H1 (cell line): Measurements from ENCODE around the gene UBE2G2. TPM values are rescaled to one million over a fixed set of nuclear protein-coding genes. Genes with fewer than 3 reads are reported as not detected.

Experiments
- CTCF ChIA-PET: fragments of 300-600 bp; sonication (Branson Sonifier 250); formaldehyde crosslinking; loops from one replicate; lab custom pipeline; 2021; ENCODE audit not compliant: partially characterized antibody; lab: Charles Lee
- POLR2A ChIA-PET: fragments of 300-600 bp; sonication (Branson Sonifier 250); formaldehyde crosslinking; loops from one replicate; lab custom pipeline; 2021; ENCODE audit warnings: inconsistent platforms; ENCODE audit not compliant: partially characterized antibody; lab: Charles Lee
- DNase-seq, 2 experiments: peaks; one replicate each; pipeline versions ENCODE4 v3.0.0 to v3.0.0-alpha.2; 2010 to 2022; ENCODE audit warnings: low spot score in 2 of 2, low read depth in 1 of 2, mixed read lengths in 1 of 2
- FAIRE-seq: peaks from 2 replicates; lab custom pipeline; 2011; peaks lifted over from hg19 to GRCh38; lab: Jason Lieb, UNC
- H2AFZ ChIP-seq: 2 replicates; pipeline ENCODE4 v1.8.1; 2012; ENCODE audit warnings: low read length, inconsistent platforms
- H2AK5ac ChIP-seq: 2 replicates; pipeline ENCODE4 v1.6.1; 2013; ENCODE audit warnings: low read depth, low read length
- H2BK120ac ChIP-seq: replicated peaks from 2 replicates; pipeline ENCODE3; 2013; ENCODE audit warnings: low read depth, low read length, inconsistent platforms
- H2BK12ac ChIP-seq: 2 replicates; pipeline ENCODE4 v1.6.1; 2013; ENCODE audit warnings: low read depth, low read length
- H2BK15ac ChIP-seq: 2 replicates; pipeline ENCODE4 v1.6.1; 2013; ENCODE audit warnings: low read length
- H2BK20ac ChIP-seq: 2 replicates; pipeline ENCODE4 v1.6.1; 2013; ENCODE audit warnings: low read length
- H2BK5ac ChIP-seq: 2 replicates; pipeline ENCODE4 v1.6.1; 2013; ENCODE audit warnings: low read depth, low read length
- H3K14ac ChIP-seq: 2 replicates; pipeline ENCODE4 v1.6.1; 2013; ENCODE audit warnings: inconsistent platforms; ENCODE audit not compliant: insufficient read length
- H3K18ac ChIP-seq: 2 replicates; pipeline ENCODE4 v1.6.1; 2013; ENCODE audit warnings: low read length; ENCODE audit errors: extremely low read depth
- H3K23ac ChIP-seq: 2 replicates; pipeline ENCODE4 v1.6.1; 2013; ENCODE audit warnings: inconsistent platforms; ENCODE audit not compliant: insufficient read length
- H3K23me2 ChIP-seq: 2 replicates; pipeline ENCODE4 v1.6.1; 2013; ENCODE audit warnings: low read depth, low read length
- H3K27ac ChIP-seq: 2 replicates; pipeline ENCODE4 v1.6.1; 2011; ENCODE audit warnings: low read depth, low read length, inconsistent platforms
- H3K27me3 ChIP-seq, 4 experiments: replicated peaks in 1 of 4; 1 replicate in 1 of 4; 2 replicates in 3 of 4; pipeline versions ENCODE4 v1.6.1 to v1.8.1; 2011 to 2013; ENCODE audit warnings: low read length in 3 of 4, mild to moderate bottlenecking in 3 of 4, inconsistent platforms in 2 of 4, mixed read lengths in 2 of 4, moderate library complexity in 1 of 4; ENCODE audit not compliant: control insufficient read depth in 3 of 4, insufficient read depth in 3 of 4; ENCODE audit errors: extremely low read depth in 1 of 4
- H3K36me3 ChIP-seq, 4 experiments: 2 replicates each; pipeline versions ENCODE4 v1.6.1 to v1.8.1; 2011 to 2013; ENCODE audit warnings: mild to moderate bottlenecking in 4 of 4, low read length in 3 of 4, moderate library complexity in 2 of 4, control low read depth in 1 of 4, inconsistent platforms in 1 of 4; ENCODE audit not compliant: insufficient read depth in 4 of 4, control insufficient read depth in 2 of 4
- H3K4ac ChIP-seq: replicated peaks from 2 replicates; pipeline ENCODE3; 2013; ENCODE audit warnings: low read length, low read depth, mixed read lengths, inconsistent platforms; ENCODE audit not compliant: insufficient read length
- H3K4me1 ChIP-seq, 4 experiments: replicated peaks in 1 of 4; 1 replicate in 1 of 4; 2 replicates in 3 of 4; pipeline versions ENCODE4 v1.6.1 to v1.8.1; 2011 to 2013; ENCODE audit warnings: low read length in 3 of 4, inconsistent platforms in 2 of 4, mixed read lengths in 1 of 4; ENCODE audit not compliant: insufficient read depth in 4 of 4, control insufficient read depth in 3 of 4
- H3K4me2 ChIP-seq, 2 experiments: 2 replicates each; pipeline versions ENCODE4 v1.6.1 to v1.8.1; 2011 to 2013; ENCODE audit warnings: low read depth in 2 of 2, low read length in 2 of 2, control low read depth in 1 of 2, inconsistent platforms in 1 of 2, mild to moderate bottlenecking in 1 of 2; ENCODE audit not compliant: insufficient read depth in 1 of 2
- H3K4me3 ChIP-seq, 4 experiments: fragments of 200-600, 300-600 bp in 1 of 4; sonication (generic), shearing (Covaris generic), sonication (Bioruptor Twin) in 1 of 4; 2 replicates each; pipeline versions ENCODE4 v1.5.1 to v1.8.1; 2011 to 2016; ENCODE audit warnings: low read length in 4 of 4, low read depth in 3 of 4, control low read depth in 2 of 4, inconsistent platforms in 2 of 4, mild to moderate bottlenecking in 2 of 4, mixed read lengths in 1 of 4, moderate library complexity in 1 of 4; ENCODE audit not compliant: insufficient read depth in 2 of 4; ENCODE audit errors: extremely low read depth in 1 of 4
- H3K56ac ChIP-seq: replicated peaks from 2 replicates; pipeline ENCODE3; 2013; ENCODE audit warnings: low read depth, mild to moderate bottlenecking, mixed read lengths, low read length, inconsistent platforms; ENCODE audit not compliant: insufficient read length
- H3K79me1 ChIP-seq: 2 replicates; pipeline ENCODE4 v1.6.1; 2013; ENCODE audit warnings: low read depth, low read length, control low read depth
- H3K79me2 ChIP-seq, 2 experiments: 2 replicates each; pipeline versions ENCODE4 v1.6.1 to v1.8.1; 2012 to 2013; ENCODE audit warnings: low read length in 2 of 2, mild to moderate bottlenecking in 2 of 2, inconsistent platforms in 1 of 2; ENCODE audit not compliant: insufficient read depth in 2 of 2, control insufficient read depth in 1 of 2
- H3K9ac ChIP-seq, 4 experiments: replicated peaks in 1 of 4; 1 replicate in 1 of 4; 2 replicates in 3 of 4; pipeline versions ENCODE4 v1.6.1 to v1.8.1; 2011 to 2013; ENCODE audit warnings: low read depth in 3 of 4, low read length in 3 of 4, control low read depth in 2 of 4, mild to moderate bottlenecking in 2 of 4, moderate library complexity in 2 of 4, inconsistent platforms in 1 of 4; ENCODE audit errors: extremely low read depth in 1 of 4
- H3K9me3 ChIP-seq, 2 experiments: 2 replicates each; pipeline versions ENCODE4 v1.6.1 to v1.8.1; 2012 to 2013; ENCODE audit warnings: mild to moderate bottlenecking in 2 of 2, moderate library complexity in 2 of 2, control low read depth in 1 of 2, inconsistent platforms in 1 of 2, low read depth in 1 of 2, low read length in 1 of 2, mixed read lengths in 1 of 2; ENCODE audit not compliant: insufficient read depth in 2 of 2
- H4K20me1 ChIP-seq, 2 experiments: replicated peaks in 1 of 2; 2 replicates each; pipeline versions ENCODE3 to v1.8.1; 2011 to 2013; ENCODE audit warnings: inconsistent platforms in 2 of 2, low read length in 2 of 2, mild to moderate bottlenecking in 1 of 2; ENCODE audit not compliant: insufficient read depth in 2 of 2, control insufficient read depth in 1 of 2
- H4K5ac ChIP-seq: 2 replicates; pipeline ENCODE4 v1.6.1; 2013; ENCODE audit warnings: low read length, low read depth, mixed read lengths, inconsistent platforms; ENCODE audit not compliant: insufficient read length
- H4K8ac ChIP-seq: 2 replicates; pipeline ENCODE4 v1.8.0; 2013; ENCODE audit warnings: mild to moderate bottlenecking, moderate library complexity, low read length, inconsistent platforms; ENCODE audit not compliant: insufficient read depth; ENCODE audit errors: extremely low read depth
- H4K91ac ChIP-seq: replicated peaks from 2 replicates; pipeline ENCODE3; 2013; ENCODE audit warnings: low read length, mixed read lengths, inconsistent platforms; ENCODE audit not compliant: insufficient read length
- CEBPB ChIP-seq: IDR thresholded peaks from 2 replicates; pipeline ENCODE4 v1.6.1; 2012; ENCODE audit warnings: low read depth, low read length
- CHD2 ChIP-seq: IDR thresholded peaks from 2 replicates; pipeline ENCODE4 v1.6.1; 2012; ENCODE audit warnings: low read length, improper control_type of control experiment
- GTF2F1 ChIP-seq: IDR thresholded peaks from 2 replicates; pipeline ENCODE4 v1.6.1; 2012; ENCODE audit warnings: low read depth, low read length, improper control_type of control experiment, borderline replicate concordance
- KDM4A ChIP-seq: IDR thresholded peaks from one replicate; pipeline ENCODE4 v1.7.1; 2012; ENCODE audit warnings: low read depth, mild to moderate bottlenecking, moderate library complexity, low read length, inconsistent platforms; ENCODE audit not compliant: severe bottlenecking
- NANOG ChIP-seq: IDR thresholded peaks from 2 replicates; pipeline ENCODE4 v1.6.1; 2011; ENCODE audit warnings: low read length, low read depth, mild to moderate bottlenecking, inconsistent platforms; ENCODE audit not compliant: insufficient read depth, poor library complexity, severe bottlenecking
- POLR2AphosphoS5 ChIP-seq: IDR thresholded peaks from 2 replicates; pipeline ENCODE4 v1.6.1; 2011; ENCODE audit warnings: low read depth, low read length
- SAP30 ChIP-seq: fragments of 300-600 bp; sonication (generic); IDR thresholded peaks from 2 replicates; pipeline ENCODE4 v1.7.1; 2012; ENCODE audit warnings: low read length, moderate library complexity, mild to moderate bottlenecking, inconsistent platforms; ENCODE audit not compliant: insufficient read depth, insufficient replicate concordance
- TAF1 ChIP-seq: IDR thresholded peaks from 2 replicates; pipeline ENCODE4 v1.6.1; 2011; ENCODE audit warnings: mild to moderate bottlenecking, low read depth, low read length
- TBP ChIP-seq: IDR thresholded peaks from 2 replicates; pipeline ENCODE4 v1.6.1; 2011; ENCODE audit warnings: low read depth, low read length, improper control_type of control experiment
- YY1 ChIP-seq: IDR thresholded peaks from 2 replicates; pipeline ENCODE4 v1.6.1; 2011; ENCODE audit warnings: low read depth, mild to moderate bottlenecking, low read length
- WGBS, 2 experiments: shearing (Covaris generic) in 1 of 2; methylation state at CpG; one replicate each; pipeline versions ENCODE4 v1.1.6 to v1.1.7; 2013 to 2015; ENCODE audit warnings: low lambda C conversion rate in 2 of 2, mixed read lengths in 2 of 2, inconsistent platforms in 1 of 2, low coverage in 1 of 2, missing lambda C conversion rate in 1 of 2; ENCODE audit not compliant: insufficient replicate concordance in 2 of 2, insufficient coverage in 1 of 2, insufficient read length in 1 of 2; ENCODE audit errors: extremely low coverage in 1 of 2, missing lambda C conversion rate in 1 of 2; 5-methylcytosine and 5-hydroxymethylcytosine counted together
- polyA plus RNA-seq, 7 experiments: library from polyadenylated mRNA; depleted of rRNA in 3 of 7; stranded (reverse) in 5 of 7; unstranded in 2 of 7; fragments of >200 nt in 5 of 7; fragments of 200-250 nt in 2 of 7; gene quantifications; 1 replicate in 5 of 7; 2 replicates in 1 of 7; 4 replicates in 1 of 7; pipeline versions ENCODE4 v1.2.1 to v1.2.3, GENCODE V29; 2011 to 2013; ENCODE audit warnings: missing spikeins in 2 of 7, mixed read lengths in 2 of 7
- total RNA-seq: library from RNA; stranded (reverse); fragmentation: NEBNext Ultra II Directional; extraction: Animal tissue kit (Norgen Biotek cat#: 25700); gene quantifications from 2 replicates; pipeline ENCODE4 v1.2.1, GENCODE V29; 2021
- TF ChIP-seq, protein P1 (sequence below): IDR thresholded peaks from 2 replicates; pipeline ENCODE4 v1.6.1; 2012; ENCODE audit warnings: low read length, inconsistent platforms

The UBE2G2 gene
- total and polyA plus RNA-seq, 2 of the 8 experiments (the other 6 are each of a cell fraction or from before 2014, with no cell fraction given): 96.3 to 101 TPM

DNA sequence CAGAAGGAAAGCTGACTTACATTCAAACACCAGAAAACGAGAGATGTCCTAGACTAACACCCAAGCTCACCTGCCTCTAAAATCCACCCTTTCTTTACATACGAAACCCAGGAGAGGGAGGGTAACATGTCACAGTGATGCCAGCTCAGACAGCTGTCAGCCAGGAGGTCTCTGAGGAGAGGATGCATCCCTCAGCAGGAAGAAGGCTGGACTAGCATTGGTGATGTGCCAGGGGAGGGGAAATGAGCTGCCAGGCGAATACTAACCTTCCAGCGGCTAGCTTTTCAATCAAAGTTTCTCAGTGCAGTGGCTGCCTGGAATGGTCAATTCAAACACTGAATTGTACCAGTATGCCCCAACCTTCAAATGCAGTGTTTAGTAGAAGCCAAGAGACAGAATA is 3.6 kb upstream of the UBE2G2 start:
- H3K4me1 ChIP-seq: peaks cover 0 to 8% (median 1%) of the 10 kb centered on the region in 4 experiments; a peak in 3 of 7 replicates
- 79% methylated on average over 4 of the region's 4 CpGs; no CpG with 5 or more reads in 1 of the 2 experiments for WGBS, 2 experiments
- peaks cover 0 to 27% (median 15%) of the 10 kb centered on the region in 4 experiments; a peak in 5 of 8 replicates for H3K36me3 ChIP-seq
- no peaks in the 10 kb centered on the region for H3K9me3 ChIP-seq
- H4K5ac ChIP-seq: no peak overlapping the region
- no peak overlapping the region for H4K91ac ChIP-seq
- DNase-seq: no peak
- H2BK15ac ChIP-seq: no peak overlapping the region
- H3K9ac ChIP-seq: no peak overlapping the region
- peaks cover 6 to 7% of the 10 kb centered on the region in 2 experiments for H4K20me1 ChIP-seq
- no peak overlapping the region for H2BK12ac ChIP-seq
- no peaks in the 10 kb centered on the region for H3K27me3 ChIP-seq
- no peak overlapping the region for H2BK20ac ChIP-seq
- POLR2A ChIA-PET: interaction anchor here (0.8 to 8.0 kb wide), 5 partner anchors 9 to 56 kb away, joined by 3 to 72 read pairs (median 3); no protein-coding TSS in a partner anchor
- no peak overlapping the region for H2AFZ ChIP-seq
- no peak overlapping the region for H3K14ac ChIP-seq
- no peak overlapping the region for H3K23ac ChIP-seq
- H3K79me2 ChIP-seq: peaks cover 4 to 12% of the 10 kb centered on the region in 2 experiments
- no peak overlapping the region for H4K8ac ChIP-seq
- peaks cover 5% of the 10 kb centered on the region for H3K23me2 ChIP-seq
- 0 out of 2 replicates have a peak, but pooled peaks cover 2% of the 10 kb centered on the region for H3K79me1 ChIP-seq
- H2AK5ac ChIP-seq: no peak overlapping the region
- no peak for FAIRE-seq
- H3K27ac ChIP-seq: no peak overlapping the region
- no peak overlapping the region for H3K4me3 ChIP-seq
- H2BK120ac ChIP-seq: no peak overlapping the region
- no peak overlapping the region for H3K56ac ChIP-seq
- CTCF ChIA-PET: interaction anchor here (1.0 to 3.1 kb wide), 4 partner anchors 12 to 317 kb away, joined by 3 to 12 read pairs (median 3); no protein-coding TSS in a partner anchor
- H3K18ac ChIP-seq: no peak overlapping the region
- no peak overlapping the region for H3K4ac ChIP-seq
- TF ChIP-seq CHD2 (no peak), GTF2F1 (no peak), CEBPB (no peak), YY1 (no peak), POLR2AphosphoS5 (no peak), TBP (no peak), TAF1 (no peak), SAP30 (no peak), KDM4A (no peak), NANOG (no peak)
- TF ChIP-seq, protein P1, sequence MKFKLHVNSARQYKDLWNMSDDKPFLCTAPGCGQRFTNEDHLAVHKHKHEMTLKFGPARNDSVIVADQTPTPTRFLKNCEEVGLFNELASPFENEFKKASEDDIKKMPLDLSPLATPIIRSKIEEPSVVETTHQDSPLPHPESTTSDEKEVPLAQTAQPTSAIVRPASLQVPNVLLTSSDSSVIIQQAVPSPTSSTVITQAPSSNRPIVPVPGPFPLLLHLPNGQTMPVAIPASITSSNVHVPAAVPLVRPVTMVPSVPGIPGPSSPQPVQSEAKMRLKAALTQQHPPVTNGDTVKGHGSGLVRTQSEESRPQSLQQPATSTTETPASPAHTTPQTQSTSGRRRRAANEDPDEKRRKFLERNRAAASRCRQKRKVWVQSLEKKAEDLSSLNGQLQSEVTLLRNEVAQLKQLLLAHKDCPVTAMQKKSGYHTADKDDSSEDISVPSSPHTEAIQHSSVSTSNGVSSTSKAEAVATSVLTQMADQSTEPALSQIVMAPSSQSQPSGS: no peak
- H3K4me2 ChIP-seq: no peak overlapping the region
- no peak overlapping the region for H2BK5ac ChIP-seq
